GM21447 (cell line): ENCODE measurements around the gene DAAM2.

Experiments
- ATAC-seq: cut with Tn5 transposase; IDR thresholded peaks from one replicate; pipeline ENCODE4 v1.9.1; 2021; ENCODE audit not compliant: unreplicated experiment

DAAM2 gene

DNA sequence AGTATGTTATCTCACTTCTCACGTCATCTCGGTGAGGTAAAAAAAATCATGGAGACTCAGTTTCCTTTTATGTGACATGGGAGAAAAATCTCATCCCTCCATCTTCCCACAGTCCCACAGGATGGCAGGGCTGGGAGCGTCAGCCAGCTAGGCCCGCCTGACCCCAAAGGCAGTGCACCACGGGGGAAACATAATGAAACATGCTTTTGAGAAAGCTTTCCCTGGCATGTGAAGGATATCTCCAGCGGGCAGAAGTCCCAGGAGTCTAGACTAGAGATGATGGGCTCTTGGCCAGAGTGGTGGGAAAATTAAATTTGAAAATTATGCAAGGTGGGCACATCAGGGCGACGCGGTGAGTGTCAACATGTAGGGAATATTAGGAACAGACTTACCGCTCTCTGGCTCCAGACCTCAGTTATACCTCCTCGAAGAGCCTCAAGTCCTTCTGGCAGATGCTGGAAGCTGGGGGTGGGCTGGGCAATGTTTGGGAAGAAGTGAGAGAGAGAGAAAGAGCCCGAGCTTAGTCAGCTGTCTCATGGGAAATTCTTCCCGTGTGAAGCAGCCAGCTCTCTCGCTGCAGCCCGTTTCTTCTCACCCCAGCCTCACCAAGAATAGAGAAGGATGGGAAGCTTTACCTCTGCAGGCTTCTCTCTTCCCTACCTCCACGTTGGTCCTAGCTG is 89.8 kb downstream of the DAAM2 start:
- no peak for ATAC-seq

DNA sequence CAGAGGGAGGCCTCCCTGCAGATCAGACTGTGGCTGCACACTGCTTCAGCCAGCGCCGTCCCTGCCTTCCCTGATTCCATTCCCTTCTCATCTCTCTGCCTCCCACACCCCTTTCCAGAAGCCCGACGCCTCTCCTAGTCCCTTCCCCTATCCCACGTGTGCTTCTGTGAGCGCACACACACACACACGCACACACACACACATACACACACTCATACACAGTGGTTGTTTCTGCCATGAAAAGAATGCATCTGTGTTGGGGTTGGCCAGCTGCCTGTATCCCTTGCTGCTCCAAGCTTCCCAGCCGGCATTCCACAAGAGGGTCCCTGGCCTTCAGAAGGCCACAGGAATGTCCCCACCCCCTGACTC is 90.3 kb downstream of the DAAM2 start:
- no peak for ATAC-seq

DNA sequence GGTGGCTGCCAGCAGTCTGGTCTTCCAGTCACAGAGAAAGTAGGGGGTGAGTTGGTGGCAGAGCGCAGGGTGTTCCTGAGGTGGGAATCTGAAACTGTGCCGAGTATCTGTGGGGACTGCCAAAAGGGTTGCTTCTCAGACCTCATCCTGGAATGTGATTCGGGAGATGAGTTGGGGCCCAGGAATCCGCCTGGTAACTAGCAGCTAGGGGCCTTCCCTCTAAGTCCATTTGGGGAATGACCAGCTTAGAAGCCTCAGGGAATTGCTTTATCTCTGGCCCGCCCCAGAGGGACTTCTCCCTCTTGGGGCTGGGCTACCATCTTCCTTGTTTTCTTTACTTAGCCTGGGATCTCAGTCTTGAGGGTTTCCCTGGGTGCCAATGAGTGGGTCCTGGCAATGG is 92.5 kb downstream of the DAAM2 start:
- no peak for ATAC-seq

DNA sequence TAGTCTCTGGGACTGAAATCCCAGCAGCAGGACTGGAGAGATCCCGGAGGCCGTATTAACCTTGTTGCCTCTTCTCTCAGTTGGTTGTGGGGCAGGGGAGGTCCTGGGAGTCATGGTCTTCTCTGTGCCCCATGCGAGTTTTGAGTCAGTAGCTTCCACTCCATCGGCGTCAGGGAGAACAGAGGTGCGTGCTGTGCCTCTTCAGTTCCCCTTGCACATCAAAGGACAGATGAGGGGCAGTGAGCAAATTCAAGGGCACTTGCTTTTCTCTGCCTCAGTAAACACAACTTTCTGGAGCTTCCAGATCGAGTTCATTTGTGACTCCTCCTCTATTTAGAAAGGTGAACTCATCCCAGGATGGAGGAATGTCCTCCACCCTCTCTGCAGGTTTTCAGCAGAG is 93.5 kb downstream of the DAAM2 start:
- no peak for ATAC-seq

DNA sequence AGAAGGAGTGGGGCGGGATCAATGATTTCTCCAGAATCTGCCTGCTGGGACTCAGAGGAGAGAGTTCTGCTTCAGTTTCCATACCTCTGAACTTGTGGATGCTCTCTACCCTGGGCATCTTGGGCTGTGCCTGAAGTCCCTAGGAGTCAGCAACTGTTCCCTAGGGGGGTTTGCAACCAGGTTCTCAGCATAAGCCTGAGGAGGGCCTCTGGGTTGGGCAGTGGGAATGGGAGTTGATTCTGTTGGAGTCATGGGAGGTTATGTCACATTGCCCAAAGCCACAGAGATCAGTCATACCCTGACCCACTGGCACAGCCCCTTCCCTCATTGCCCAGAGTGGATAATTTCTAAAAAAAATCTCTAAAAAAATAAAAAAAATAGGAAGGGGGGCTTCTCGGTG is 94.7 kb downstream of the DAAM2 start:
- no peak for ATAC-seq

DNA sequence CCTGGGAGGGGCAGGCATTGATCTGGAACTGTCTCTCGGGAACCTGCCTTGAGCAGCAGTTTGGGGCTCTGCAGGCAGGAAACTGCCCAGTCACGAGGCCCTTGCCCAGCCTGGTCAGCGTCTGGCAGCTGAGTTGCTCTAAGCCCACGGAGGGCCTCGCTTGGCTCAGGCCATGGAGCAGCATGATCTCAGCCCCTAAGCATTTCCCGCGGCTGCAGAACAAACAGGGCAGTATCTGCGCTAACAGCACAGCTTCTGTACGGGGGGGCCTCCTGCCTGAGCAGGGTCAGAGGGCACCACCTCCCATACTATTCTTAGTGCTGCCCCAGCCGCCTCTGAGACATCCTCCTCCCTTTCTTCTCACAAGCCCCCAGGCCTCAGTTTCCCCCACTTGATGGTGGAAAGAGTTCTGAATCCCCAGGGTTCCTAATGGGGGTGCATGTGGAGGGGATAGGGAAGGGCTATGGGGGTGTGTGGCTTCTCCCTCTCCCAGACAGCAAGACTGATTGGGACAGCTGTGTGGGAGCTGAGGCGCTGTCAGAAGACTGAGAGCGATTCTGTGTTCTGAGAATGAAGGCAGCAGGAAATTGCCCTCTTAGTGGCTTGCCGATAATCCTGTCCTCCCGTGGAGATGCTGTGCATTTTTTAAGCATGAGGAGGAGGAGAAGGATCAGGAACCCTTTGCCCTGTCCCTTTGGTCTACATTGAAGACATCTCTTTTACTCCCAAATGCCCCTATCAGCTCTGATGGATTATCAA is 95.7 kb downstream of the DAAM2 start:
- ATAC-seq = no peak

DNA sequence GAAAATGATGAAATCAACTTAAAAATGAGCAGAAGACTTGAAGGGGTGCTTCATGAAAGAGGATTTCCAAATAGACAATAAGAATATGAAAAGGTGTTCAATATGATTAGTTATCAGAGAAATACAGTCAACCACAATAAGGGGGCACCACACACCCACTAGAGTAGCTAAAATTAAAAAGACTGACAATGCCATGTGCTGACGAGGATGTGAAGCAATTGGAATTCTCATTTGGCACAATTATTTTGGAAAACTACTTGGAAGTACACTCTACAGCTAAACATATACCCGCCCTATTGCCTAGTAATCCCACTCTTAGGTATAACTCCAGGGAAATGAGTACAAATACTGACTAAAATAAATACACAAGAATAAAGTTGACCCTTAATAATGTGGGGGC is 97.1 kb downstream of the DAAM2 start:
- ATAC-seq = no peak

DNA sequence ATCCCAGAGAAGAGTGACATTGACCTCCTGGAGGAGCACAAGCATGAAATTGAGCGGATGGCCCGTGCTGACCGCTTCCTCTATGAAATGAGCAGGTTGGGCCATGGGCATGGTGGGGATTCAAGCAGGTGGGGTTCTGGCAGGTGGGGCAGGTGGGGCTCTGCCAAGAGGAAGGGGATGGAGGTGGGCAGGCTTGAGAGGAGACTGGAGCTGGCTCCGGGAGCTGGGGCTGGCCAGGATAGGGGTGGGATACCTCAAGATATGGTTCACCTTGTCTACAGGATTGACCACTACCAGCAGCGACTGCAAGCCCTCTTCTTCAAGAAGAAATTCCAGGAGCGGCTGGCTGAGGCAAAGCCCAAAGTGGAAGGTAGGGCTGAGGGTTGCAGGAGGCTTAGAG is 99.2 kb downstream of the DAAM2 start:
- ATAC-seq = no peak

DNA sequence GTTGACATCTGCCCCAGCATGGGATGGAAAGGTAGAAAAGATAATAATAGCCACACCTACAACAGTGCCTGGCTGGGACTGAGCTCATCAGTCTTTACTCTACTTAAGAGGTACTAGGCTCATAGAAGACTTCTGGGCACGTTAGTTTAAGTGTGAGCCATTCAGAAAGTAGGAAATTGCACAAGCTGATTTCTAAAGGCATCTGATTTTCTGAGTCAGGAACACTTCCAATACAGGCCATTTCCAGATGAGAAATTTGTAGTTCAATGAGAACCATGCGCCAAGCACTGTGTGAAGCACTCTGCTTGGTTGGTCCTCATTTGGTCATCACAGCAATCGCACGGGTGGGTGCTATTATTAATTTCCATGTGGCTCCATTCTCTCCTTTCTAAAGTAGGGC is 99.8 kb downstream of the DAAM2 start:
- no peak for ATAC-seq

DNA sequence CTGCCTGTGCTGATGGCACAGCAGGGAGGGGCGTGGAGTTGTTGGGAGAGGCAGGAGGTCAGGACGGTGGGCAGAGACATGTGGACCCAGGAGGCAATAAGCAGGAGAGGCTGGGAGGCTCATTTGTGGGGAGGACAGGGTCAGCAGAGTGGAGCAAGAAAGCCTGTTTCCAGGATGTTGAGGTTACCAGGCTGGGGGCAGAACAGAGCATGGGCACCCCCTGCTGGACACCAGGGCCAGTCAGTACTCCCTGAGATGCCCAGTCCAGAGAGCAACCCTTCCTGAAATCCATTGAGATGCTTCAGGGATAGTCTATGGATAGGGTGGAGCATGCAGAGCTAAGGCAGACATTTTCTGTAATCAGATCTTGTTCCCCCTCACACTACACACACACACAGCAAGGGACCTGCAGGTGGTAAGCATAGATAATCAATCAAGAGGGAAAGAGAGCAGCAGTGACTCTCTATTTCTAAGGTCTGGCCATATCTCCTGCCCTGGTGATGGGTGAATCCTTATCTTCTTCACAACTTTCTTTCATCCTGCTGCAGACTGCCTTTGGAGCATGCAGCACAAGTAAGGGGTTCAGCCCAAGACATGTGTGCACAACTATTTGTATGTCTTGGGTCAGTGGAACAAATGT is 100.4 kb downstream of the DAAM2 start:
- ATAC-seq = no peak

DNA sequence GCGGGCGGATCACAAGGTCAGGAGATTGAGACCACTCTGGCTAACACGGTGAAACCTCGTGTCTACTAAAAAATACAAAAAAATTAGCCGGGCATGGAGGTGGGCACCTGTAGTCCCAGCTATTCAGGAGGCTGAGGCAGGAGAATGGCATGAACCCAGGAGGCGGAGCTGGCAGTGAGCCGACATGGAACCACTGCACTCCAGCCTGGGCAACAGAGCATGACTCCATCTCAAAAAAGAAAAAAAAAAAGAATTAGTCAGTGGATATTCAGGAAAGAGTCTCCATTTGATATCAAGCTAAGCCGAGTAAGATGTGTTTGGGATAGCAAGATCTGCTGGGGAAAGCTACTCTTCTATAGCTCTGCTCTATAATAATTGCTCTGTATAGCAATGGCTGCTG is 101.1 kb downstream of the DAAM2 start:
- no peak for ATAC-seq

DNA sequence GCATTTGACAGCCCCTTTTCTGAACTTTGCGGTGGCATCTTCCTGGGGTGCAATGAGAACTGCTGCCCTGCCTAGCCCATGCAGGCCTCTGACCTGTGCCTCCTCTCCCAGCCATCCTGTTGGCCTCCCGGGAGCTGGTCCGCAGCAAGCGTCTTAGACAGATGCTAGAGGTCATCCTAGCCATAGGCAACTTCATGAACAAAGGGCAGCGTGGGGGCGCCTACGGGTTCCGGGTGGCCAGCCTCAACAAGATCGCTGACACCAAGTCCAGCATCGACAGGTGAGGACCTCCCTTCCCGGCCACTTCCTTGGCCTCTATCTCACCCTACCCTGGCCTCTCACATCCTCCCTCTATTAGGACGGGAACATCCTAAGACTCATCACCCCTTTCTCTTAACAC is 104.5 kb downstream of the DAAM2 start:
- ATAC-seq = no peak

DNA sequence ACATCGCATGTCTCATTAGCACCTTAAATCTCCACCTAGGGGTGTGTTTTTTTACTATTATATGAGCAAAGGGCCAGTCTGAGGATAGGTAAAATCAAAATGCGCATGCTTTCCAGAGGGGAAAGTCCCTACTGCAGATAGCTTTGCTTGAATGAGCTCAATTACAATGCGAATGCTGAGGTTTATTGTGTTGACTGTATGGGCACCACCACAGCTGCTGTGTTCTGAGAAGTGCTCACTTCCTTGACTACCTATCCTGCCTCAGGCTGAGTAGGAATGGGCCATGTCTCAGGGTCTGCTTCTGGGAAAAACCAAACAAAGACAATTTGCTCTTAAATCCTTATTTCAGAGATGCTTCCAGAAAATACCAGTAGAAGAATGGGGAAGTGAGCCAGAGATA is 105.5 kb downstream of the DAAM2 start:
- no peak for ATAC-seq

DNA sequence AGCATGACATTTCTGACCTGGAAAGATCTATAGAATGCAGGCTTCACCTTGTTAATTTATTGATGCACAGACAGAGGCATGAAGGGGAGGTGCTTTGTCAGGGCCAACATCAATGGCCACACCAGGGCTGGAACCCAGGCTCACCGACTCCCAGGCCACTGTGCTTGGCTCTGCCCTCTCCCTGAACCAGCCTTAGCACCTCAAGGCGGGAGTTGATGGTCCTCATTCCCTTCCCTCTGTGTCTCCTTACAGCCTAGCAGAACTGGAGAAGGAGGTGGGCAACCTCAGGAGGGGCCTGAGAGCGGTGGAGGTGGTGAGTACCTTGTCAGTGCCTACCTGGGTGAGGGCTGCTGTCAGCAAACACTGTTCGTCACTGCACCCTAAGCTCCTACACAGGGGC is 106.4 kb downstream of the DAAM2 start:
- no peak for ATAC-seq

DNA sequence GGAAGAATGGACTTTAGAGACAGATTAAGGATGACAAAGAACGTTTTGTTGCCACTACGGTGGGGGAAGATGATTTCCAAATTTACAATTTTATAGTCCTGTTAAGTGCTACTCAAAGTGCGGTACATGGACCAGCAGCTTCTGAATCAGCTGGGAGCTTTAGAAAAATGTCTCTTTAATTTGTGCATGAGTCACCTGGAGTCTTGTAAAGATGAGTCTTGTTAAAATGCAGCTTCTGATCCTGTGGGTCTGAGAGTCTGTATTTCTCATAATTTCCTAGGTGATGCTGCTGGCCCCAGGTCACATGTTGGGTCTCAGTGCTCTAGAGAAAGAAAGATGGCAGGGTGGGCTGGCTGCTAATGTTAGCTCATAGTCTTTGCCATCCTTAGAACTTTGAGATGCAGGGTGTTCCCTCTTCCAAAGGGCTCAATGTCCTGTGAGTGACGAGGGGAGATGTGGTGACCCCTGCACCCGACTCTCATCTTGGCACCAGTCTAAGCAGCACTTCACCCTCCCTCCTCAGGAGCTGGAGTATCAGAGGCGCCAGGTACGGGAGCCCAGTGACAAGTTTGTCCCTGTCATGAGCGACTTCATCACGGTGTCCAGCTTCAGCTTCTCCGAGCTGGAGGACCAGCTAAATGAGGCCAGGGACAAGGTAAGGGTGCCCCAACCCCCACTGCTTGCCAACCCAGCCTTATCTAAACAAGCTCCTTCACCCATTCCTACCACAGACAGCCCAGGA is 107.5 kb downstream of the DAAM2 start:
- ATAC-seq = no peak

DNA sequence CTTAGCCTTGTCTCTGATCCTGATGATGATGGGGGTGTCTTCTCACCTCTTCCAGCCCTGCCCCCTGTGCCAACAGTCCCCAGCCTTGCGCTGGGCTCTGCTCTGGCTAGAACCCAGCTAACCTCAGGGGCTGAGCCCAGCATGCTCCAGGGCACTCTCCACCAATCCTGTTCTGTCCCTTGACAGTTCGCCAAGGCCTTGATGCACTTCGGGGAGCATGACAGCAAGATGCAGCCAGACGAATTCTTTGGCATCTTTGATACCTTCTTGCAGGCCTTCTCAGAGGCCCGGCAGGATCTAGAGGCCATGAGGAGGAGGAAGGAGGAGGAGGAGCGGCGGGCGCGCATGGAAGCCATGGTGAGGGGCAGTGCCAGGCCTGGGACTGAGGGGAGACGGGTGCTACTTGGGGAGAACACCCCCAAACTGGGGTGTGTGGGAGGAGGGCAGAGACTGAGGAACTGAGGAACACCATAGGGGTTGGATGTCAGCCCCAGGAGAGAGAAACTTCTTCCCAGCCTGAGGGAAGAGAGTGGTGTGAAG is 109.0 kb downstream of the DAAM2 start:
- ATAC-seq = no peak

DNA sequence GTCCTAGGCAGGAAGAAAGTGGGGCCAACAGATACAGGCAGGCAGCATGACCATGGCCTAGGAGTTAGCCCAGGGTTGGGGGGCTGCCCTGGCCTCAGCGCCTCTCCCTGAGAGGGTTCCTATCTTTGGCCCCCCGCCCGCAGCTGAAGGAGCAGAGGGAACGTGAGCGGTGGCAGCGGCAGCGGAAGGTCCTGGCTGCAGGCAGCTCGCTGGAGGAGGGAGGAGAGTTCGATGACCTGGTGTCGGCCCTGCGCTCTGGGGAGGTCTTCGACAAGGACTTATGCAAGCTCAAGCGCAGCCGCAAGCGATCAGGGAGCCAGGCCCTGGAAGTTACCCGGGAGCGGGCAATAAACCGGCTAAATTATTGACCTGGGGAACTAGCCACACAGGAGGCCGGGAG is 109.5 kb downstream of the DAAM2 start:
- ATAC-seq = no peak

DNA sequence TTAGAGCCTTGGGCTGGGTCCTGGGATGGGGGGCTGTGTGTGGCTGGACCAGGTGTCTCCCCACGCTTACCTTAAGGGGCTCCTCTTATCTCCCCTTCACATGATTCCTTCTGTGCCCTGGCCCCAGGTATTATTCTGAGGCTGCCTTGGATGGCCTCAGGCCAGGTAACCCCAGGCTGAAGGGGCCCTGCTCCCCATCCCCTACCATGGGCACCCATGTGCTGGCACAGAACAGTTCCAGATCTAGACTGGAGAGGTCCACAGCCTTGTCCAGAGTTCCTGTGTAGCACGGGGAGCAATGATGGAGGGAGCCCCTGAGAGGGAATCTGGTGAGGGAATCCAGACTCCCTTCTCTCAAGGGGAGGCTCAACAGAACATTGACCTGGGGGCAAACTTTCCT is 110.0 kb downstream of the DAAM2 start:
- no peak for ATAC-seq

DNA sequence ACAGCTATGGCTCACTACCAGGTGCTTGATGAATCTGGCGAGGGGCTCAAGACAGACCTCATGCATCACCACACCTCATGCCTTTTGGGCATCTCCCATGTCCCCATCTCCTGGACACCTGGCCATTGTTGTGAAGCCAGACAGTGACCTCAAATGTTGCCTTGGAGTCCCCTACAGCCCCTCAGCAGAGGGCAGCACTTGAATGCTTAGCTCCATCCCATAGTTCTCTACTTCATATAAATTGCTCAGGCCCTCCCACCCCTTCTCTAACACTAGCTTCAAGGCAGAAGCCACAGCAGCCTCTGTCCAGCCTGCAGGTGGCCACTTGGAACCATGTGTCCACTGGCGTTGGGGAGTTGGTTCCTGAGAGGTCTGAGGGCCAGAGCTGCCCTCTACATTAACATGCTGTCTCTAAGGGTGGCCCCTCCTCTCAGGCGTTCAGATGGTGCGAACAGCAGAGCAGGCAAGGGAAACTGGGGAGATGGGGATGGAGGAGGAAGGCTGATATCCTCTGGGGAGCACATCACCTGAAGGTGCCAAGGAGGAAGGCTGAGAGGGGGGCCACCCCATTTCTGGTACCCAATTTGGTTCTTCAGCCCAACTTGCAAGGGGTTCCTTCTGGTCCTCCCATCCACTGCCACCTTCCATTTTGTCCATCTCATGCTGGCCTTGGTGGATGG is 110.8 kb downstream of the DAAM2 start:
- no peak for ATAC-seq

DNA sequence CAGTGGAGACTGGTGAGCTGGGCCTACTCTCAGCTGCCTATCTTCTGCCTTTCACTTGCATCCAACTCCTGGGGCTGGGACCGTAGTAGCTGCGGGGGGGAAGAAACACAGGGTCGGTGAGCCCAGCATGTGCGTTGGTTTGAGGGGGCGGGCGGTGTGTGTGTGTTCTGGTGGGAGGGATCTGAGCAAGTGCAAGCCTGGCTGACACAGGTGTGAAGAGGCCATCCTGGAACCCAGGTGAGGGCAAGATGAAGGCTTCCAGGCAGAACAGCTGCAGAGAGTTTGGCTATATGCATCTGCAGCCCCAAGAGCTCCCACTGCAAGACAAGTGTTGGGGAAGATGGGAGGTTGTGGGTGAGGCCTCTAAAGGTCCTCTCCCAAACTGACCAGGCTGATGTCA is 111.5 kb downstream of the DAAM2 start:
- ATAC-seq = no peak
